ENCODE measurements around the gene ADAP1. TPM values are rescaled to one million over a fixed set of nuclear protein-coding genes. Genes with fewer than 3 reads are reported as not detected.

The ADAP1 gene
- total and polyA plus RNA-seq, 2 experiments from 2014 or later, result 0.24 to 1.1 TPM

- Histone ChIP-seq H3K9me3 (ENCODE audit: low read depth) (no peaks in the 10 kb centered on the region), H3K36me3 (ENCODE audit: low read depth) (no peaks in the 10 kb centered on the region; the same call in 1 of the 2 replicates), H3F3A (ENCODE audit: insufficient read depth) (no peaks in the 10 kb centered on the region), H3K4me3 (no peak overlapping the region), H2AFZ (no peak overlapping the region), H3K9ac (no peak overlapping the region), H3K4me1 (ENCODE audit: insufficient read depth) (peaks cover 4% of the 10 kb centered on the region; the same call in 1 of the 2 replicates), H3K27ac (no peak overlapping the region), H3K4me2 (ENCODE audit: unreplicated experiment) (no peak overlapping the region), H3K79me2 (ENCODE audit: insufficient read depth) (no peaks in the 10 kb centered on the region), H4K20me1 (ENCODE audit: insufficient read depth) (no peaks in the 10 kb centered on the region), H3K9me2 (ENCODE audit: insufficient read depth) (no peaks in the 10 kb centered on the region), H3K27me3 (replicated peaks; ENCODE audit: insufficient read depth) (peaks cover 13% of the 10 kb centered on the region)
- no peak for DNase-seq
- 88 to 92% methylated on average over 16 of the region's 16 CpGs for WGBS, 2 experiments (ENCODE audit: low coverage in 1 of 2, low lambda C conversion rate in 2 of 2, missing lambda C conversion rate in 2 of 2)
- in situ Hi-C loops (cut with MboI), result no loop called here
- TF ChIP-seq EZH2phosphoT487 (IDR thresholded peaks at IDR 0.05; ENCODE audit: insufficient read depth, low read depth) (no peak), EZH2 (IDR thresholded peaks at IDR 0.05; ENCODE audit: insufficient read depth, poor library complexity, severe bottlenecking) (no peak)
Observed at GRCh38 chr7:899806-900205, 54.7 kb downstream of the ADAP1 start.

- H3K9me3 ChIP-seq (ENCODE audit: low read depth), result no peaks in the 10 kb centered on the region
- in situ Hi-C loops (cut with MboI), result no loop called here
- H3F3A ChIP-seq (ENCODE audit: insufficient read depth), result no peaks in the 10 kb centered on the region
- H2AFZ ChIP-seq, result no peak overlapping the region
- no peak overlapping the region for H3K4me3 ChIP-seq
- no peaks in the 10 kb centered on the region for H3K4me1 ChIP-seq (ENCODE audit: insufficient read depth)
- WGBS, 2 experiments (ENCODE audit: low coverage in 1 of 2, low lambda C conversion rate in 2 of 2, missing lambda C conversion rate in 2 of 2), result 81 to 88% methylated on average over 43 to 51 of the region's 54 CpGs
- H3K9ac ChIP-seq, result no peak overlapping the region
- H3K79me2 ChIP-seq (ENCODE audit: insufficient read depth), result no peaks in the 10 kb centered on the region
- H3K4me2 ChIP-seq (ENCODE audit: unreplicated experiment), result no peak overlapping the region
- no peaks in the 10 kb centered on the region; the same call in 1 of the 2 replicates for H3K36me3 ChIP-seq (ENCODE audit: low read depth)
- peaks cover 11% of the 10 kb centered on the region; the same call in 1 of the 2 replicates for H3K27me3 ChIP-seq (replicated peaks; ENCODE audit: insufficient read depth)
- no peaks in the 10 kb centered on the region for H4K20me1 ChIP-seq (ENCODE audit: insufficient read depth)
- no peak for TF ChIP-seq EZH2phosphoT487 (IDR thresholded peaks at IDR 0.05; ENCODE audit: insufficient read depth, low read depth)
- TF ChIP-seq EZH2 (IDR thresholded peaks at IDR 0.05; ENCODE audit: insufficient read depth, poor library complexity, severe bottlenecking), result no peak
- no peaks in the 10 kb centered on the region for H3K9me2 ChIP-seq (ENCODE audit: insufficient read depth)
- H3K27ac ChIP-seq, result no peak overlapping the region
- DNase-seq, result no peak
Observed at GRCh38 chr7:898855-899681, 55.4 kb downstream of the ADAP1 start.

- Histone ChIP-seq H3K4me1 (ENCODE audit: insufficient read depth) (no peaks in the 10 kb centered on the region), H3K9ac (no peak overlapping the region), H4K20me1 (ENCODE audit: insufficient read depth) (no peaks in the 10 kb centered on the region), H3K27ac (no peak overlapping the region), H3K9me2 (ENCODE audit: insufficient read depth) (no peaks in the 10 kb centered on the region), H3K27me3 (replicated peaks; ENCODE audit: insufficient read depth) (peaks cover 11% of the 10 kb centered on the region; the same call in 1 of the 2 replicates), H3K79me2 (ENCODE audit: insufficient read depth) (no peaks in the 10 kb centered on the region), H3K9me3 (ENCODE audit: low read depth) (no peaks in the 10 kb centered on the region), H2AFZ (no peak overlapping the region), H3K4me2 (ENCODE audit: unreplicated experiment) (no peak overlapping the region), H3F3A (ENCODE audit: insufficient read depth) (no peaks in the 10 kb centered on the region), H3K36me3 (ENCODE audit: low read depth) (no peaks in the 10 kb centered on the region; the same call in 1 of the 2 replicates), H3K4me3 (no peak overlapping the region)
- DNase-seq, result no peak
- 82 to 87% methylated on average over 16 to 18 of the region's 18 CpGs for WGBS, 2 experiments (ENCODE audit: low coverage in 1 of 2, low lambda C conversion rate in 2 of 2, missing lambda C conversion rate in 2 of 2)
- in situ Hi-C loops (cut with MboI), result no loop called here
- no peak for TF ChIP-seq EZH2phosphoT487 (IDR thresholded peaks at IDR 0.05; ENCODE audit: insufficient read depth, low read depth)
- no peak for TF ChIP-seq EZH2 (IDR thresholded peaks at IDR 0.05; ENCODE audit: insufficient read depth, poor library complexity, severe bottlenecking)
Observed at GRCh38 chr7:898460-898854, 56.0 kb downstream of the ADAP1 start.

GRCh38 chr7:897771-898376, 56.6 kb downstream of the ADAP1 start:
- Histone ChIP-seq H2AFZ (no peak overlapping the region), H3K9me2 (ENCODE audit: insufficient read depth) (no peaks in the 10 kb centered on the region)

More at GRCh38 chr7:897771-898376, 56.6 kb downstream of the ADAP1 start:
- no peaks in the 10 kb centered on the region for H3K9me3 ChIP-seq (ENCODE audit: low read depth)
- TF ChIP-seq EZH2phosphoT487 (IDR thresholded peaks at IDR 0.05; ENCODE audit: insufficient read depth, low read depth) (no peak), EZH2 (IDR thresholded peaks at IDR 0.05; ENCODE audit: insufficient read depth, poor library complexity, severe bottlenecking) (no peak)
- H3K27me3 ChIP-seq (replicated peaks; ENCODE audit: insufficient read depth), result peaks cover 6% of the 10 kb centered on the region; the same call in 1 of the 2 replicates
- H3K27ac ChIP-seq, result no peak overlapping the region
- H3K79me2 ChIP-seq (ENCODE audit: insufficient read depth), result no peaks in the 10 kb centered on the region
- no peak overlapping the region for H3K9ac ChIP-seq
- no peaks in the 10 kb centered on the region; the same call in 1 of the 2 replicates for H3K36me3 ChIP-seq (ENCODE audit: low read depth)
- in situ Hi-C loops (cut with MboI), result no loop called here
- H3K4me1 ChIP-seq (ENCODE audit: insufficient read depth), result no peaks in the 10 kb centered on the region
- no peak for DNase-seq
- H4K20me1 ChIP-seq (ENCODE audit: insufficient read depth), result no peaks in the 10 kb centered on the region
- no peak overlapping the region for H3K4me3 ChIP-seq
- 80 to 87% methylated on average over 27 of the region's 27 CpGs for WGBS, 2 experiments (ENCODE audit: low coverage in 1 of 2, low lambda C conversion rate in 2 of 2, missing lambda C conversion rate in 2 of 2)
- no peak overlapping the region for H3K4me2 ChIP-seq (ENCODE audit: unreplicated experiment)
- no peaks in the 10 kb centered on the region for H3F3A ChIP-seq (ENCODE audit: insufficient read depth)
